ENCODE data around the gene ZSCAN31. TPM values are rescaled to one million over a fixed set of nuclear protein-coding genes. Genes with fewer than 3 reads are reported as not detected.

The ZSCAN31 gene
- total and polyA plus RNA-seq, 3 donors from 2014 or later, result 21.4 to 51.3 (median 29.0) TPM

- no peak for TF ChIP-seq POLR2A (IDR thresholded peaks at IDR 0.05)
- TF ChIP-seq CTCF (IDR thresholded peaks at IDR 0.05), result no peak
- intact Hi-C loops (cut with DNase I; ENCODE audit: low total_unique reads), result no loop called here
- peaks cover 15% of the 10 kb centered on the region for H3K4me1 ChIP-seq
- DNase-seq, result no peak
- no peaks in the 10 kb centered on the region for H3K27me3 ChIP-seq
- H3K4me3 ChIP-seq, result peak overlapping the region; percentile 65 to 78
- no peaks in the 10 kb centered on the region for H3K9me3 ChIP-seq
- 0 to 1% methylated on average over 9 of the region's 9 CpGs for WGBS, 2 donors
- peak overlapping the region; percentile 3 to 56 for H3K27ac ChIP-seq
- no peaks in the 10 kb centered on the region for H3K36me3 ChIP-seq (ENCODE audit: low read depth, missing control alignments)
Measured at GRCh38 chr6:28349344-28349891, 13.5 kb upstream of the ZSCAN31 start.

GRCh38 chr6:28347119-28347518, 11.2 kb upstream of the ZSCAN31 start:
- no peaks in the 10 kb centered on the region for H3K36me3 ChIP-seq (ENCODE audit: low read depth, missing control alignments)
- intact Hi-C loops (cut with DNase I; ENCODE audit: low total_unique reads), result no loop called here
- 35 to 42% methylated on average over 2 of the region's 2 CpGs for WGBS, 2 donors
- no peak overlapping the region for H3K4me3 ChIP-seq
- no peaks in the 10 kb centered on the region for H3K9me3 ChIP-seq
- H3K27ac ChIP-seq, result no peak overlapping the region
- TF ChIP-seq CTCF (IDR thresholded peaks at IDR 0.05) (no peak), POLR2A (IDR thresholded peaks at IDR 0.05) (no peak)
- DNase-seq, result no peak
- peaks cover 15% of the 10 kb centered on the region for H3K4me1 ChIP-seq
- no peaks in the 10 kb centered on the region for H3K27me3 ChIP-seq

GRCh38 chr6:28345201-28345600, 9.3 kb upstream of the ZSCAN31 start:
- TF ChIP-seq CTCF (IDR thresholded peaks at IDR 0.05) (no peak), POLR2A (IDR thresholded peaks at IDR 0.05) (no peak)
- Histone ChIP-seq H3K27me3 (no peaks in the 10 kb centered on the region), H3K4me3 (no peak overlapping the region), H3K36me3 (ENCODE audit: low read depth, missing control alignments) (no peaks in the 10 kb centered on the region), H3K9me3 (no peaks in the 10 kb centered on the region), H3K27ac (no peak overlapping the region), H3K4me1 (peaks cover under 1% of the 10 kb centered on the region)
- WGBS, 2 donors, result 81 to 91% methylated on average over 1 of the region's 1 CpG
- DNase-seq, result no peak
- intact Hi-C loops (cut with DNase I; ENCODE audit: low total_unique reads), result no loop called here

GRCh38 chr6:28343898-28344677, 8.1 kb upstream of the ZSCAN31 start:
- TF ChIP-seq POLR2A (IDR thresholded peaks at IDR 0.05), result no peak
- 52 to 81% methylated on average over 1 of the region's 1 CpG for WGBS, 2 donors
- Histone ChIP-seq H3K4me3 (no peak overlapping the region), H3K9me3 (no peaks in the 10 kb centered on the region), H3K4me1 (no peaks in the 10 kb centered on the region), H3K27ac (no peak overlapping the region), H3K36me3 (ENCODE audit: low read depth, missing control alignments) (no peaks in the 10 kb centered on the region), H3K27me3 (no peaks in the 10 kb centered on the region)
- intact Hi-C loops (cut with DNase I; ENCODE audit: low total_unique reads), result no loop called here
- DNase-seq, result no peak

GRCh38 chr6:28340310-28341095, 4.6 kb upstream of the ZSCAN31 start:
- Histone ChIP-seq H3K36me3 (ENCODE audit: low read depth, missing control alignments) (no peaks in the 10 kb centered on the region), H3K27ac (no peak overlapping the region), H3K27me3 (no peaks in the 10 kb centered on the region), H3K4me3 (no peak overlapping the region), H3K9me3 (no peaks in the 10 kb centered on the region), H3K4me1 (peaks cover 6% of the 10 kb centered on the region)
- intact Hi-C loops (cut with DNase I; ENCODE audit: low total_unique reads), result no loop called here
- WGBS, 2 donors, result 79 to 90% methylated on average over 1 of the region's 1 CpG
- DNase-seq, result no peak
- TF ChIP-seq CTCF (IDR thresholded peaks at IDR 0.05) (no peak), POLR2A (IDR thresholded peaks at IDR 0.05) (no peak)
